CD4-positive, alpha-beta memory T cell (primary cell): ENCODE data around the gene ABCD1. TPM values are rescaled to one million over a fixed set of nuclear protein-coding genes. Genes with fewer than 3 reads are reported as not detected.
A peak's percentile ranks its signal among the peaks of the same experiment; 100 is the strongest.
"Not testable (repeated sequence)": the region's sequence is repeated elsewhere in the genome, so short reads cannot be mapped to it uniquely, and the experiment has no call there.

Experiments used
- CTCF ChIA-PET: fragments of 350-600 bp; sonication (Branson Sonifier 250); formaldehyde crosslinking; loops from one replicate; lab custom pipeline; 2021; ENCODE audit warnings: inconsistent platforms; ENCODE audit not compliant: partially characterized antibody; lab: Charles Lee
- POLR2A ChIA-PET: fragments of 350-600 bp; sonication (Branson Sonifier 250); formaldehyde crosslinking; loops from one replicate; lab custom pipeline; 2021; ENCODE audit not compliant: partially characterized antibody; lab: Charles Lee
- DNase-seq, 5 donors: peaks; one replicate each; pipeline versions ENCODE4 v3.0.0 to v3.0.0-alpha.2; 2020 to 2022; ENCODE audit warnings: mixed read lengths in 1 of 5
- H3K27ac ChIP-seq: one replicate; pipeline ENCODE4 v1.7.0; 2013; ENCODE audit warnings: low read depth, low read length
- H3K27me3 ChIP-seq: 2 replicates; pipeline ENCODE4 v1.7.0; 2013; ENCODE audit warnings: mild to moderate bottlenecking, low read length, moderate library complexity; ENCODE audit not compliant: insufficient read depth
- H3K36me3 ChIP-seq: 2 replicates; pipeline ENCODE4 v1.7.0; 2013; ENCODE audit warnings: mild to moderate bottlenecking, low read length, moderate library complexity; ENCODE audit not compliant: insufficient read depth
- H3K4me1 ChIP-seq: 2 replicates; pipeline ENCODE4 v1.7.0; 2013; ENCODE audit warnings: mild to moderate bottlenecking, low read length, moderate library complexity; ENCODE audit not compliant: insufficient read depth
- H3K4me3 ChIP-seq, 2 donors: one replicate each; pipeline ENCODE4 v1.7.0; 2013; ENCODE audit warnings: low read length in 2 of 2, mild to moderate bottlenecking in 1 of 2
- H3K9me3 ChIP-seq, 2 donors: one replicate each; pipeline ENCODE4 v1.7.0; 2013; ENCODE audit warnings: low read length in 2 of 2, control low read depth in 1 of 2; ENCODE audit not compliant: control insufficient read depth in 1 of 2
- H3K27ac Mint-ChIP-seq, 7 donors: one replicate each; pipeline ENCODE4 v1.8.0; 2020 to 2021; ENCODE audit warnings: mixed read lengths in 7 of 7, mild to moderate bottlenecking in 6 of 7, inconsistent platforms in 3 of 7, moderate library complexity in 3 of 7
- H3K27me3 Mint-ChIP-seq, 2 donors: one replicate each; pipeline ENCODE4 v1.8.0; 2020 to 2021; ENCODE audit warnings: mixed read lengths in 2 of 2
- H3K36me3 Mint-ChIP-seq, 2 donors: one replicate each; pipeline ENCODE4 v1.8.0; 2020 to 2021; ENCODE audit warnings: mixed read lengths in 2 of 2, inconsistent platforms in 1 of 2, mild to moderate bottlenecking in 1 of 2
- H3K4me1 Mint-ChIP-seq, 4 donors: one replicate each; pipeline ENCODE4 v1.8.0; 2020 to 2021; ENCODE audit warnings: mixed read lengths in 4 of 4, mild to moderate bottlenecking in 1 of 4
- H3K4me3 Mint-ChIP-seq, 8 donors: one replicate each; pipeline ENCODE4 v1.8.0; 2020 to 2021; ENCODE audit warnings: mixed read lengths in 8 of 8, mild to moderate bottlenecking in 7 of 8, moderate library complexity in 6 of 8, inconsistent platforms in 3 of 8
- H3K9me3 Mint-ChIP-seq, 8 donors: one replicate each; pipeline ENCODE4 v1.8.0; 2020 to 2021; ENCODE audit warnings: mixed read lengths in 8 of 8, mild to moderate bottlenecking in 5 of 8, inconsistent platforms in 3 of 8, moderate library complexity in 1 of 8
- intact Hi-C: fragments of 100-400 bp; cut with micrococcal nuclease; formaldehyde crosslinking; loops from one replicate; pipeline ENCODE4 v1.15.1; 2023
- polyA plus RNA-seq, 2 donors: library from polyadenylated mRNA; unstranded; fragments of 300-500 nt; fragmentation: Illumina TruSeq; gene quantifications; one replicate each; pipeline ENCODE4 v1.2.3, GENCODE V29; 2021
- total RNA-seq, 2 experiments: library from RNA; stranded (reverse); gene quantifications; one replicate each; pipeline ENCODE4 v1.2.3, GENCODE V29; 2021

ABCD1 gene
- total and polyA plus RNA-seq, 4 experiments from 2014 or later: 1.7 to 6.8 (median 4.9) TPM

- H3K9me3 Mint-ChIP-seq: no peaks in the 10 kb centered on the region
- H3K36me3 Mint-ChIP-seq: no peaks in the 10 kb centered on the region
- H3K36me3 ChIP-seq: no peaks in the 10 kb centered on the region
- H3K27ac ChIP-seq: no peak overlapping the region
- peak overlapping the region in 1 of 7 donors; percentile 29 for H3K27ac Mint-ChIP-seq
- no peaks in the 10 kb centered on the region for H3K9me3 ChIP-seq
- H3K4me1 Mint-ChIP-seq: no peaks in the 10 kb centered on the region
- CTCF ChIA-PET: no interaction called here
- H3K4me3 Mint-ChIP-seq: peak overlapping the region in 2 of 8 donors; percentile 2 to 55
- intact Hi-C loops: no loop called here
- no peak overlapping the region for H3K4me3 ChIP-seq
- POLR2A ChIA-PET: no interaction called here
- H3K27me3 Mint-ChIP-seq: no peaks in the 10 kb centered on the region
- no peaks in the 10 kb centered on the region for H3K27me3 ChIP-seq
- no peak for DNase-seq
- H3K4me1 ChIP-seq: no peaks in the 10 kb centered on the region
Measured at GRCh38 chrX:153690466-153690865, 34.2 kb upstream of the ABCD1 start.

DNA sequence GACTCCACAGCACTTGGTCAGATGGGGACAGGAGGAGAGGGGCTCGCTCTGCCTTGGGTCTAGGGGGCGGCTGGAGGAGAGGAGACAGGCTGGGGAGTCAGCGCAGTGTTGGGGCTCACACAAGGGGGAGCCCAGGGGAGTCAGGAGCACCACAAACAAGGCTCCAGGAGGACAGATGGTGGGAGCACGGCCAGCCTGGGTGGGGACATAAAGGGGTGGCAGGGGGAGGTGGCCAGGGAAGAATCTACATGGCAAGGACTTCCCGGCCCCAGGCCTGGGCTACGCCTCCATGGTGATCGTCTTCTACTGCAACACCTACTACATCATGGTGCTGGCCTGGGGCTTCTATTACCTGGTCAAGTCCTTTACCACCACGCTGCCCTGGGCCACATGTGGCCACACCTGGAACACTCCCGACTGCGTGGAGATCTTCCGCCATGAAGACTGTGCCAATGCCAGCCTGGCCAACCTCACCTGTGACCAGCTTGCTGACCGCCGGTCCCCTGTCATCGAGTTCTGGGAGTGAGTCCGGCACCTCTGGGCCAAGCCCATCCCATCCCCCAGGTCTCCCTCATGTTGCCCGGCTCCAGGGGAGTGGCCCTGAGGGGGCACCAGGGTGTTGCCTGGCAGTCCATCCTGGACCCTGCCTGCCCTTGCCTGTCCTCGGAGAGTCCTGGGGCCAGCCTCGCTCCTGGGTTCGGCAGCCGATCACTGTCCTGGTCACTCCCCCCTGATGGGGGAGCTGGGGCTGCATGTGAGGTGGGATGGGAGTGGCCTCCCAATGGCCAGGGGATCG, 33.4 kb upstream of the ABCD1 start:
- H3K36me3 Mint-ChIP-seq, H3K9me3 Mint-ChIP-seq, H3K4me1 Mint-ChIP-seq, H3K27me3 Mint-ChIP-seq, intact Hi-C loops, H3K4me3 ChIP-seq, H3K27ac Mint-ChIP-seq, H3K9me3 ChIP-seq, H3K27me3 ChIP-seq, H3K27ac ChIP-seq, DNase-seq, CTCF ChIA-PET, H3K4me3 Mint-ChIP-seq, H3K4me1 ChIP-seq, H3K36me3 ChIP-seq, POLR2A ChIA-PET: not testable (repeated sequence)

- Mint-ChIP-seq H3K4me3 (no peak overlapping the region), H3K27me3 (no peaks in the 10 kb centered on the region)
- intact Hi-C loops: no loop called here
Measured at GRCh38 chrX:153692003-153692402, 32.7 kb upstream of the ABCD1 start.

DNA sequence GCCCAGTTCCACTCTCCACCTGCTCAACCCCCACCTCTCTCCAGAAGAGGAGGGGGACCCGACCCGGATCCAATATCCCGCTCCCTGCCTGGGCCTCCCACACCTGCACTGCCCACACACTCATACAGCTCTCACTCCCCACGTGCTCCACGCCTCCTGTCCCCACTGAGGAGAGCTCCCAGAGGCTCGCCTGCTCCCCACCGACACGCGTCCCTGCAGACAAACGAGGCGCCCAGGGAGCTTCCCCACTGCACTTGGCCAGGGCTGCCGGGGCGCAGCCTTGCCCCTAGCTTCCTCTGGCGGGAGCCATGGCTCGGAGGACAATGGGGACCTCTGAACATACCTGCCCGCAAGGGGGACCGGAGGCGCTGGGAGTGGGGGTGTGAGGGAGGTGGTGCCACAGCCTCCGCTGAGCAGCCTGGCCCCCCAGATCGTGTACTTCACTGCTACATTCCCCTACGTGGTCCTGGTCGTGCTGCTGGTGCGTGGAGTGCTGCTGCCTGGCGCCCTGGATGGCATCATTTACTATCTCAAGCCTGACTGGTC, 32.0 kb upstream of the ABCD1 start:
- ChIA-PET CTCF (interaction anchor here (0.7 to 0.8 kb wide), 2 partner anchors 9 to 62 kb away, joined by 3 read pairs; no protein-coding TSS in a partner anchor), POLR2A (no interaction called here)
- Histone ChIP-seq H3K36me3 (no peaks in the 10 kb centered on the region), H3K4me1 (no peaks in the 10 kb centered on the region), H3K4me3 (no peak overlapping the region), H3K27me3 (no peaks in the 10 kb centered on the region), H3K9me3 (no peaks in the 10 kb centered on the region), H3K27ac (no peak overlapping the region)
- intact Hi-C loops: no loop called here
- Mint-ChIP-seq H3K36me3 (peaks cover 0 to 13% of the 10 kb centered on the region in 2 donors), H3K27me3 (no peaks in the 10 kb centered on the region), H3K9me3 (no peaks in the 10 kb centered on the region), H3K27ac (peak overlapping the region in 1 of 7 donors; percentile 68), H3K4me1 (no peaks in the 10 kb centered on the region), H3K4me3 (no peak overlapping the region)
- DNase-seq: no peak

More at GRCh38 chrX:153692003-153692402, 32.7 kb upstream of the ABCD1 start:
- no peak for DNase-seq
- H3K9me3 ChIP-seq: no peaks in the 10 kb centered on the region
- Mint-ChIP-seq H3K27ac (no peak overlapping the region), H3K36me3 (peaks cover 0 to 6% of the 10 kb centered on the region in 2 donors), H3K4me1 (no peaks in the 10 kb centered on the region), H3K9me3 (no peaks in the 10 kb centered on the region)
- H3K27ac ChIP-seq: no peak overlapping the region
- H3K4me3 ChIP-seq: no peak overlapping the region
- ChIA-PET POLR2A (no interaction called here), CTCF (interaction anchor here (0.7 kb wide), 1 partner anchor 63 kb away, joined by 3 read pairs; no protein-coding TSS in a partner anchor)
- H3K36me3 ChIP-seq: no peaks in the 10 kb centered on the region
- H3K27me3 ChIP-seq: no peaks in the 10 kb centered on the region
- no peaks in the 10 kb centered on the region for H3K4me1 ChIP-seq

GRCh38 chrX:153693216-153694086, 31.2 kb upstream of the ABCD1 start:
- no peaks in the 10 kb centered on the region for H3K27me3 ChIP-seq
- Mint-ChIP-seq H3K4me3 (no peak overlapping the region), H3K36me3 (peaks cover 0 to 17% of the 10 kb centered on the region in 2 donors), H3K4me1 (no peaks in the 10 kb centered on the region), H3K27ac (no peak overlapping the region), H3K9me3 (no peaks in the 10 kb centered on the region), H3K27me3 (no peaks in the 10 kb centered on the region)
- H3K4me3 ChIP-seq: no peak overlapping the region
- H3K36me3 ChIP-seq: no peaks in the 10 kb centered on the region
- ChIA-PET POLR2A (no interaction called here), CTCF (interaction anchor here (0.8 kb wide), 1 partner anchor 9 kb away, joined by 3 read pairs; no protein-coding TSS in a partner anchor)
- H3K27ac ChIP-seq: no peak overlapping the region
- intact Hi-C loops: no loop called here
- DNase-seq: no peak
- H3K4me1 ChIP-seq: no peaks in the 10 kb centered on the region
- H3K9me3 ChIP-seq: no peaks in the 10 kb centered on the region

- H3K9me3 ChIP-seq, POLR2A ChIA-PET, intact Hi-C loops, H3K9me3 Mint-ChIP-seq, H3K27me3 Mint-ChIP-seq, CTCF ChIA-PET, H3K27ac Mint-ChIP-seq, H3K4me3 ChIP-seq, DNase-seq, H3K36me3 ChIP-seq, H3K27ac ChIP-seq, H3K4me3 Mint-ChIP-seq, H3K27me3 ChIP-seq, H3K4me1 ChIP-seq, H3K4me1 Mint-ChIP-seq: not testable (repeated sequence)
- peaks cover 0 to 21% of the 10 kb centered on the region in 2 donors for H3K36me3 Mint-ChIP-seq
Measured at GRCh38 chrX:153694256-153694655, 30.4 kb upstream of the ABCD1 start.

- no peak overlapping the region for H3K27ac ChIP-seq
- Mint-ChIP-seq H3K36me3 (peaks cover 0 to 21% of the 10 kb centered on the region in 2 donors), H3K9me3 (no peaks in the 10 kb centered on the region), H3K4me1 (no peaks in the 10 kb centered on the region), H3K27me3 (no peaks in the 10 kb centered on the region), H3K27ac (no peak overlapping the region), H3K4me3 (no peak overlapping the region)
- ChIA-PET CTCF (no interaction called here), POLR2A (no interaction called here)
- H3K9me3 ChIP-seq: no peaks in the 10 kb centered on the region
- no peak overlapping the region for H3K4me3 ChIP-seq
- H3K4me1 ChIP-seq: no peaks in the 10 kb centered on the region
- intact Hi-C loops: no loop called here
- no peaks in the 10 kb centered on the region for H3K27me3 ChIP-seq
- DNase-seq: no peak
- H3K36me3 ChIP-seq: no peaks in the 10 kb centered on the region
Measured at GRCh38 chrX:153694687-153695270, 29.9 kb upstream of the ABCD1 start.
